Neural crest cell (in vitro differentiated cells): ENCODE measurements around the gene UBE2L3. TPM values are rescaled to one million over a fixed set of nuclear protein-coding genes. Genes with fewer than 3 reads are reported as not detected.
A peak's percentile ranks its signal among the peaks of the same experiment; 100 is the strongest.

Experiments used
- DNase-seq: peaks from one replicate; pipeline ENCODE4 v3.0.0; 2021; ENCODE audit warnings: low read depth, mixed read lengths, low spot score
- H3K27ac Mint-ChIP-seq: one replicate; pipeline ENCODE4 v1.8.0; 2021; ENCODE audit warnings: mild to moderate bottlenecking, mixed read lengths; ENCODE audit not compliant: unreplicated experiment
- H3K27me3 Mint-ChIP-seq: 2 replicates; pipeline ENCODE4 v1.8.0; 2021; ENCODE audit warnings: low read depth, mild to moderate bottlenecking, mixed read lengths
- H3K36me3 Mint-ChIP-seq: 2 replicates; pipeline ENCODE4 v1.8.0; 2021; ENCODE audit warnings: low read depth, mild to moderate bottlenecking, mixed read lengths
- H3K4me1 Mint-ChIP-seq: 2 replicates; pipeline ENCODE4 v1.8.0; 2021; ENCODE audit warnings: mixed read lengths
- H3K4me3 Mint-ChIP-seq: one replicate; pipeline ENCODE4 v1.8.0; 2021; ENCODE audit warnings: mild to moderate bottlenecking, mixed read lengths
- H3K9me3 Mint-ChIP-seq: 2 replicates; pipeline ENCODE4 v1.8.0; 2021; ENCODE audit warnings: mixed read lengths
- total RNA-seq: library from RNA; stranded (reverse); gene quantifications from 2 replicates; pipeline ENCODE4 v1.2.1, GENCODE V29; 2021
- TF ChIP-seq, protein P1 (sequence below): fragments of 200-600 bp; sonication (generic); conservative IDR thresholded peaks from 2 replicates; pipeline ENCODE4 v1.5.0; 2021; ENCODE audit warnings: antibody characterized with exemption, mild to moderate bottlenecking

UBE2L3 gene
- total RNA-seq, 1 donor from 2014 or later = 76.9 TPM

- peaks cover 18% of the 10 kb centered on the region for H3K4me1 Mint-ChIP-seq
- H3K27me3 Mint-ChIP-seq = peaks cover 25% of the 10 kb centered on the region
- peaks cover 6% of the 10 kb centered on the region for H3K9me3 Mint-ChIP-seq
- H3K4me3 Mint-ChIP-seq = peak overlapping the region; percentile 80
- DNase-seq = no peak
- H3K36me3 Mint-ChIP-seq = peaks cover 12% of the 10 kb centered on the region
- peak overlapping the region; percentile 79 for H3K27ac Mint-ChIP-seq
- TF ChIP-seq, protein P1, sequence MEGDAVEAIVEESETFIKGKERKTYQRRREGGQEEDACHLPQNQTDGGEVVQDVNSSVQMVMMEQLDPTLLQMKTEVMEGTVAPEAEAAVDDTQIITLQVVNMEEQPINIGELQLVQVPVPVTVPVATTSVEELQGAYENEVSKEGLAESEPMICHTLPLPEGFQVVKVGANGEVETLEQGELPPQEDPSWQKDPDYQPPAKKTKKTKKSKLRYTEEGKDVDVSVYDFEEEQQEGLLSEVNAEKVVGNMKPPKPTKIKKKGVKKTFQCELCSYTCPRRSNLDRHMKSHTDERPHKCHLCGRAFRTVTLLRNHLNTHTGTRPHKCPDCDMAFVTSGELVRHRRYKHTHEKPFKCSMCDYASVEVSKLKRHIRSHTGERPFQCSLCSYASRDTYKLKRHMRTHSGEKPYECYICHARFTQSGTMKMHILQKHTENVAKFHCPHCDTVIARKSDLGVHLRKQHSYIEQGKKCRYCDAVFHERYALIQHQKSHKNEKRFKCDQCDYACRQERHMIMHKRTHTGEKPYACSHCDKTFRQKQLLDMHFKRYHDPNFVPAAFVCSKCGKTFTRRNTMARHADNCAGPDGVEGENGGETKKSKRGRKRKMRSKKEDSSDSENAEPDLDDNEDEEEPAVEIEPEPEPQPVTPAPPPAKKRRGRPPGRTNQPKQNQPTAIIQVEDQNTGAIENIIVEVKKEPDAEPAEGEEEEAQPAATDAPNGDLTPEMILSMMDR = no peak
Observed at GRCh38 chr22:21657020-21657359, 89.5 kb downstream of the UBE2L3 start.

- Mint-ChIP-seq H3K4me3 (peak overlapping the region; percentile 91), H3K27me3 (peaks cover 29% of the 10 kb centered on the region), H3K4me1 (peaks cover 18% of the 10 kb centered on the region), H3K36me3 (peaks cover 12% of the 10 kb centered on the region), H3K9me3 (peaks cover 6% of the 10 kb centered on the region), H3K27ac (no peak overlapping the region)
- DNase-seq = peak; percentile 72
- TF ChIP-seq, protein P1 = peak; percentile 41
Observed at GRCh38 chr22:21657360-21658032, 90.0 kb downstream of the UBE2L3 start.

- DNase-seq = no peak
- Mint-ChIP-seq H3K9me3 (peaks cover 6% of the 10 kb centered on the region), H3K27me3 (peaks cover 29% of the 10 kb centered on the region), H3K4me1 (peaks cover 17% of the 10 kb centered on the region), H3K27ac (no peak overlapping the region), H3K36me3 (peaks cover 4% of the 10 kb centered on the region), H3K4me3 (peak overlapping the region; percentile 91)
- TF ChIP-seq, protein P1 = no peak
Observed at GRCh38 chr22:21659864-21660525, 92.5 kb downstream of the UBE2L3 start.

GRCh38 chr22:21660904-21661303 is 93.4 kb downstream of the UBE2L3 start:
- H3K4me1 Mint-ChIP-seq = peaks cover 23% of the 10 kb centered on the region
- peak overlapping the region; percentile 91 for H3K4me3 Mint-ChIP-seq
- H3K27me3 Mint-ChIP-seq = peaks cover 29% of the 10 kb centered on the region
- TF ChIP-seq, protein P1 = no peak
- no peak for DNase-seq
- peaks cover 4% of the 10 kb centered on the region for H3K36me3 Mint-ChIP-seq
- H3K9me3 Mint-ChIP-seq = peaks cover 6% of the 10 kb centered on the region
- H3K27ac Mint-ChIP-seq = no peak overlapping the region

DNA sequence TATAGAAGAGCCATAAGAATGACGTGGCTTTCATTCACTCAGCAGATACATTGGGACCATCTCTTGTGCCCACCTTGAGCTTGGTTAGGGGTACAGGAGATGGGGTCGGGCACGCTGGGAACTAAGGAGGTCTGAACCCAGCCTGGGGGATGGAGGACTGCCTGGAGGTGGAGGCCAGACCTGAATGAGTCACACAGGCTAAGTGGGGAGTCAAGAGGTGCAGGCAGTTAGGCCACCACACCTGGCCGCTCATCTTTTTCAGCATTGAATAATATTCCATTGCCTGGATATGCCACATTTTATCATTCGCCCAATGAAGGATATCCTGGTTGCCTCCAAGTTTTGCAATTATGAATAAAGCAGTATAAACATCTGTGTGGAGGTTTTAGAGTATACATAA is 94.5 kb downstream of the UBE2L3 start:
- TF ChIP-seq, protein P1 = no peak
- Mint-ChIP-seq H3K9me3 (peaks cover 6% of the 10 kb centered on the region), H3K4me1 (peaks cover 25% of the 10 kb centered on the region), H3K27me3 (peaks cover 23% of the 10 kb centered on the region), H3K36me3 (no peaks in the 10 kb centered on the region), H3K4me3 (peak overlapping the region; percentile 91), H3K27ac (no peak overlapping the region)
- DNase-seq = no peak
